Natural killer cell (primary cell): Measurements from ENCODE around the gene PLXNA2. TPM values are rescaled to one million over a fixed set of nuclear protein-coding genes. Genes with fewer than 3 reads are reported as not detected.

Experiments
- ATAC-seq, 3 donors: fragments of 150-1000 bp in 2 of 3; fragments of 200-7000 bp in 1 of 3; cut with Tn5 transposase; 1 replicate in 1 of 3; 2 replicates in 2 of 3; pipeline ENCODE4 v1.10.0; 2021; ENCODE audit warnings: mild to moderate bottlenecking in 2 of 3, moderate library complexity in 2 of 3
- DNase-seq, 2 donors: peaks; one replicate each; pipeline versions ENCODE4 v3.0.0 to v3.0.0-alpha.2; 2013 to 2021; ENCODE audit warnings: mixed read lengths in 1 of 2
- H3K27ac ChIP-seq: one replicate; pipeline ENCODE4 v1.5.1; 2013; ENCODE audit warnings: mild to moderate bottlenecking, low read length
- H3K27me3 ChIP-seq: one replicate; pipeline ENCODE4 v1.6.1; 2013; ENCODE audit warnings: low read length; ENCODE audit not compliant: control insufficient read depth, insufficient read depth
- H3K36me3 ChIP-seq: one replicate; pipeline ENCODE4 v1.6.1; 2013; ENCODE audit warnings: low read length; ENCODE audit not compliant: control insufficient read depth, insufficient read depth
- H3K4me1 ChIP-seq: one replicate; pipeline ENCODE4 v1.6.1; 2013; ENCODE audit warnings: low read length; ENCODE audit not compliant: control insufficient read depth, insufficient read depth
- H3K4me3 ChIP-seq: one replicate; pipeline ENCODE4 v1.5.1; 2013; ENCODE audit warnings: low read length
- H3K9me3 ChIP-seq: one replicate; pipeline ENCODE4 v1.6.1; 2013; ENCODE audit warnings: low read length; ENCODE audit not compliant: control insufficient read depth, insufficient read depth
- H3K27ac Mint-ChIP-seq, 2 donors: one replicate each; pipeline ENCODE4 v1.8.0; 2022; ENCODE audit warnings: mild to moderate bottlenecking in 2 of 2, mixed read lengths in 2 of 2, moderate library complexity in 1 of 2
- H3K27me3 Mint-ChIP-seq, 2 donors: one replicate each; pipeline ENCODE4 v1.8.0; 2022; ENCODE audit warnings: low read depth in 2 of 2, mixed read lengths in 2 of 2
- H3K36me3 Mint-ChIP-seq: one replicate; pipeline ENCODE4 v1.8.0; 2022; ENCODE audit warnings: mixed read lengths
- H3K4me1 Mint-ChIP-seq, 2 donors: one replicate each; pipeline ENCODE4 v1.8.0; 2022; ENCODE audit warnings: mixed read lengths in 2 of 2
- H3K4me3 Mint-ChIP-seq: one replicate; pipeline ENCODE4 v1.8.0; 2022; ENCODE audit warnings: mild to moderate bottlenecking, moderate library complexity, mixed read lengths
- H3K9me3 Mint-ChIP-seq, 2 donors: one replicate each; pipeline ENCODE4 v1.8.0; 2022; ENCODE audit warnings: mixed read lengths in 2 of 2
- WGBS: methylation state at CpG from one replicate; pipeline ENCODE4 v1.1.7; 2013; ENCODE audit warnings: missing lambda C conversion rate; ENCODE audit not compliant: insufficient coverage; 5-methylcytosine and 5-hydroxymethylcytosine counted together
- intact Hi-C: fragments of 100-400 bp; cut with micrococcal nuclease; formaldehyde crosslinking; loops from one replicate; pipeline ENCODE4 v1.14.2; 2022
- total RNA-seq, 4 donors: library from RNA; stranded (reverse); fragments of 120-200 nt in 1 of 4; gene quantifications; one replicate each; pipeline versions ENCODE4 v1.2.3 to v1.2.4, GENCODE V29; 2013 to 2022
- TF ChIP-seq, protein P1 (sequence below): fragments of 200-600 bp; IDR thresholded peaks from one replicate; pipeline ENCODE4 v1.8.0; 2022; ENCODE audit warnings: antibody characterized with exemption

The PLXNA2 gene
- total RNA-seq, 3 donors from 2014 or later (not counting 1 experiment from before 2014, with no cell fraction given) = 2.8 to 8.4 (median 2.8) TPM

- TF ChIP-seq, protein P1, sequence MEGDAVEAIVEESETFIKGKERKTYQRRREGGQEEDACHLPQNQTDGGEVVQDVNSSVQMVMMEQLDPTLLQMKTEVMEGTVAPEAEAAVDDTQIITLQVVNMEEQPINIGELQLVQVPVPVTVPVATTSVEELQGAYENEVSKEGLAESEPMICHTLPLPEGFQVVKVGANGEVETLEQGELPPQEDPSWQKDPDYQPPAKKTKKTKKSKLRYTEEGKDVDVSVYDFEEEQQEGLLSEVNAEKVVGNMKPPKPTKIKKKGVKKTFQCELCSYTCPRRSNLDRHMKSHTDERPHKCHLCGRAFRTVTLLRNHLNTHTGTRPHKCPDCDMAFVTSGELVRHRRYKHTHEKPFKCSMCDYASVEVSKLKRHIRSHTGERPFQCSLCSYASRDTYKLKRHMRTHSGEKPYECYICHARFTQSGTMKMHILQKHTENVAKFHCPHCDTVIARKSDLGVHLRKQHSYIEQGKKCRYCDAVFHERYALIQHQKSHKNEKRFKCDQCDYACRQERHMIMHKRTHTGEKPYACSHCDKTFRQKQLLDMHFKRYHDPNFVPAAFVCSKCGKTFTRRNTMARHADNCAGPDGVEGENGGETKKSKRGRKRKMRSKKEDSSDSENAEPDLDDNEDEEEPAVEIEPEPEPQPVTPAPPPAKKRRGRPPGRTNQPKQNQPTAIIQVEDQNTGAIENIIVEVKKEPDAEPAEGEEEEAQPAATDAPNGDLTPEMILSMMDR = no peak
- Histone ChIP-seq H3K4me3 (no peak overlapping the region), H3K27me3 (no peaks in the 10 kb centered on the region), H3K27ac (no peak overlapping the region), H3K36me3 (no peaks in the 10 kb centered on the region), H3K4me1 (no peaks in the 10 kb centered on the region), H3K9me3 (no peaks in the 10 kb centered on the region)
- intact Hi-C loops = no loop called here
- Mint-ChIP-seq H3K27me3 (peaks cover 6 to 8% of the 10 kb centered on the region in 2 donors), H3K4me3 (no peak overlapping the region), H3K27ac (no peak overlapping the region), H3K36me3 (no peaks in the 10 kb centered on the region), H3K4me1 (no peaks in the 10 kb centered on the region), H3K9me3 (no peaks in the 10 kb centered on the region)
- WGBS = 91% methylated on average over 3 of the region's 3 CpGs
- DNase-seq = no peak
- ATAC-seq = no peak
These were observed 87.9 kb downstream of the PLXNA2 start for GRCh38 chr1:208156310-208156709.

GRCh38 chr1:208154679-208155642, 89.2 kb downstream of the PLXNA2 start:
- intact Hi-C loops = no loop called here
- Histone ChIP-seq H3K9me3 (no peaks in the 10 kb centered on the region), H3K4me1 (no peaks in the 10 kb centered on the region), H3K27me3 (no peaks in the 10 kb centered on the region), H3K27ac (no peak overlapping the region), H3K36me3 (no peaks in the 10 kb centered on the region), H3K4me3 (no peak overlapping the region)
- ATAC-seq = no peak
- no peak for DNase-seq
- H3K36me3 Mint-ChIP-seq = no peaks in the 10 kb centered on the region
- no peak overlapping the region for H3K27ac Mint-ChIP-seq
- H3K9me3 Mint-ChIP-seq = no peaks in the 10 kb centered on the region
- 92% methylated on average over 15 of the region's 15 CpGs for WGBS
- peaks cover 6 to 8% of the 10 kb centered on the region in 2 donors for H3K27me3 Mint-ChIP-seq
- H3K4me3 Mint-ChIP-seq = no peak overlapping the region
- TF ChIP-seq, protein P1 = no peak
- H3K4me1 Mint-ChIP-seq = no peaks in the 10 kb centered on the region

GRCh38 chr1:208154040-208154439, 90.1 kb downstream of the PLXNA2 start:
- no peak for DNase-seq
- Histone ChIP-seq H3K4me1 (no peaks in the 10 kb centered on the region), H3K4me3 (no peak overlapping the region), H3K9me3 (no peaks in the 10 kb centered on the region), H3K36me3 (no peaks in the 10 kb centered on the region), H3K27ac (no peak overlapping the region), H3K27me3 (no peaks in the 10 kb centered on the region)
- no peaks in the 10 kb centered on the region for H3K4me1 Mint-ChIP-seq
- no peak overlapping the region for H3K4me3 Mint-ChIP-seq
- H3K27me3 Mint-ChIP-seq = peaks cover 6 to 8% of the 10 kb centered on the region in 2 donors
- intact Hi-C loops = no loop called here
- TF ChIP-seq, protein P1 = no peak
- H3K36me3 Mint-ChIP-seq = no peaks in the 10 kb centered on the region
- H3K9me3 Mint-ChIP-seq = no peaks in the 10 kb centered on the region
- ATAC-seq = no peak
- no peak overlapping the region for H3K27ac Mint-ChIP-seq
- whole genome bisulfite sequencing = 24% methylated on average over 7 of the region's 7 CpGs
